ENCODE results near the gene TMPRSS6. TPM values are rescaled to one million over a fixed set of nuclear protein-coding genes. Genes with fewer than 3 reads are reported as not detected.
A peak's percentile ranks its signal among the peaks of the same experiment; 100 is the strongest.

TMPRSS6 gene
- total and polyA plus RNA-seq, 2 of the 13 experiments (the other 11 are each of a cell fraction or from before 2014, with no cell fraction given): 4.2 to 4.8 TPM

GRCh38 chr22:37032535-37033460 is 76.7 kb downstream of the TMPRSS6 start (continued):
- TF ChIP-seq ZNF318 (CRISPR knock-in tag; IDR thresholded peaks at IDR 0.05) (peak; percentile 87; the same call in 1 of the 2 replicates), ATF3 (CRISPR knock-in tag; IDR thresholded peaks at IDR 0.05) (peak; percentile 98), ZNF546 (CRISPR knock-in tag; conservative IDR thresholded peaks at IDR 0.05) (peak; percentile 88; the same call in 1 of the 2 replicates), MYPOP (CRISPR knock-in tag; IDR thresholded peaks at IDR 0.05) (peak; percentile 90), RARA (CRISPR knock-in tag; IDR thresholded peaks at IDR 0.05) (peak; percentile 95), HMG20B (CRISPR knock-in tag; conservative IDR thresholded peaks at IDR 0.05) (peak; percentile 90), ZFP91 (CRISPR knock-in tag; IDR thresholded peaks at IDR 0.05; ENCODE audit: borderline replicate concordance) (peak; percentile 69), ARHGAP35 (CRISPR knock-in tag; IDR thresholded peaks at IDR 0.05; ENCODE audit: borderline replicate concordance) (peak; percentile 45), ZBTB21 (CRISPR knock-in tag; IDR thresholded peaks at IDR 0.05) (peak; percentile 66; the same call in 1 of the 2 replicates), AGO1 (IDR thresholded peaks at IDR 0.05; ENCODE audit: low read depth, low read length, poor library complexity, severe bottlenecking) (no peak), ZNF512B (CRISPR knock-in tag; IDR thresholded peaks at IDR 0.05; ENCODE audit: borderline replicate concordance) (peak; percentile 51; the same call in 1 of the 2 replicates), ZNF24 (IDR thresholded peaks at IDR 0.05) (peak; percentile 82), MTF1 (CRISPR knock-in tag; IDR thresholded peaks at IDR 0.05) (peak; percentile 99)
